ENCODE data around the gene DHFR. TPM values are rescaled to one million over a fixed set of nuclear protein-coding genes. Genes with fewer than 3 reads are reported as not detected.

Gene DHFR
- polyA plus RNA-seq, 2 of the 4 experiments (the other 2 are of a cell fraction): 61.3 to 91.1 TPM

GRCh38 chr5:80695666-80696065 lies 40.9 kb upstream of the DHFR start (continued):
- TF ChIP-seq E2F6 (IDR thresholded peaks at IDR 0.05; ENCODE audit: borderline replicate concordance, low read depth) (no peak), EHMT2 (IDR thresholded peaks at IDR 0.05; ENCODE audit: low read depth) (no peak), REST (IDR thresholded peaks at IDR 0.05) (no peak), ZC3H11A (IDR thresholded peaks at IDR 0.05) (no peak), POLR2A (IDR thresholded peaks at IDR 0.05; ENCODE audit: low read length) (no peak), HMGXB4 (CRISPR knock-in tag; IDR thresholded peaks at IDR 0.05; ENCODE audit: borderline replicate concordance) (no peak)

- ChIA-PET CTCF (interaction anchor here (1.5 to 1.8 kb wide), 2 partner anchors 476 to 610 kb away, joined by 4 read pairs; no protein-coding TSS in a partner anchor), POLR2A (no interaction called here)
Observed at GRCh38 chr5:80689627-80690026, 34.8 kb upstream of the DHFR start.

GRCh38 chr5:80688648-80689420 lies 34.1 kb upstream of the DHFR start:
- no peak for FAIRE-seq
- ATAC-seq: no peak

More at GRCh38 chr5:80689627-80690026, 34.8 kb upstream of the DHFR start:
- H3K27ac ChIP-seq: no peak overlapping the region
- H3K4me1 ChIP-seq: no peaks in the 10 kb centered on the region
- no peak for ATAC-seq
- DNase-seq (ENCODE audit: low read depth in 1 of 2, low spot score in 1 of 2): no peak
- H3K4me3 ChIP-seq: no peak overlapping the region
- TF ChIP-seq MAFK (IDR thresholded peaks at IDR 0.05; ENCODE audit: partially characterized antibody) (peak; percentile 51), KDM1A (IDR thresholded peaks at IDR 0.05; ENCODE audit: low read depth) (no peak)
- no peak overlapping the region for H3K4me2 ChIP-seq
- FAIRE-seq: no peak
- WGBS (ENCODE audit: missing lambda C conversion rate): 87% methylated on average over 4 of the region's 4 CpGs
- H3K9me3 ChIP-seq: no peaks in the 10 kb centered on the region

More at GRCh38 chr5:80688648-80689420, 34.1 kb upstream of the DHFR start:
- TF ChIP-seq RAD21 (conservative IDR thresholded peaks at IDR 0.05 in 1 of 2, IDR thresholded peaks at IDR 0.05 in 1 of 2) (no peak), TFCP2L1 (CRISPR knock-in tag; IDR thresholded peaks at IDR 0.05) (no peak), JUNB (IDR thresholded peaks at IDR 0.05) (no peak), EHF (CRISPR knock-in tag; IDR thresholded peaks at IDR 0.05) (no peak), SMC3 (IDR thresholded peaks at IDR 0.05) (no peak), ZSCAN20 (CRISPR knock-in tag; IDR thresholded peaks at IDR 0.05) (no peak), REST (IDR thresholded peaks at IDR 0.05) (no peak), RNF2 (IDR thresholded peaks at IDR 0.05; ENCODE audit: borderline replicate concordance, low read depth) (no peak), MYC (IDR thresholded peaks at IDR 0.05; ENCODE audit: borderline replicate concordance, low read length) (no peak), CTCF (IDR thresholded peaks at IDR 0.05) (no peak), CHD2 (IDR thresholded peaks at IDR 0.05; ENCODE audit: low read length, partially characterized antibody) (no peak), CEBPB (IDR thresholded peaks at IDR 0.05) (no peak)
- H3K27ac ChIP-seq: no peak overlapping the region
- H3K9me3 ChIP-seq: no peaks in the 10 kb centered on the region; the same call in 2 of the 3 replicates
- CTCF ChIA-PET: interaction anchor here (1.1 to 1.8 kb wide), 4 partner anchors 419 to 611 kb away, joined by 3 to 6 read pairs (median 4); no protein-coding TSS in a partner anchor
- POLR2A ChIA-PET: interaction anchor here (0.6 kb wide), 1 partner anchor 1892 kb away, joined by 3 read pairs; no protein-coding TSS in a partner anchor
- no peak for DNase-seq (ENCODE audit: low read depth in 1 of 2, low spot score in 1 of 2)
- no peak overlapping the region for H3K4me3 ChIP-seq
- no peak overlapping the region for H3K4me2 ChIP-seq
- no peaks in the 10 kb centered on the region for H3K4me1 ChIP-seq
- 74% methylated on average over 4 of the region's 4 CpGs for WGBS (ENCODE audit: missing lambda C conversion rate)

Data from A549 (cell line).